Measurements from ENCODE around the gene TIA1.

Gene TIA1

DNA sequence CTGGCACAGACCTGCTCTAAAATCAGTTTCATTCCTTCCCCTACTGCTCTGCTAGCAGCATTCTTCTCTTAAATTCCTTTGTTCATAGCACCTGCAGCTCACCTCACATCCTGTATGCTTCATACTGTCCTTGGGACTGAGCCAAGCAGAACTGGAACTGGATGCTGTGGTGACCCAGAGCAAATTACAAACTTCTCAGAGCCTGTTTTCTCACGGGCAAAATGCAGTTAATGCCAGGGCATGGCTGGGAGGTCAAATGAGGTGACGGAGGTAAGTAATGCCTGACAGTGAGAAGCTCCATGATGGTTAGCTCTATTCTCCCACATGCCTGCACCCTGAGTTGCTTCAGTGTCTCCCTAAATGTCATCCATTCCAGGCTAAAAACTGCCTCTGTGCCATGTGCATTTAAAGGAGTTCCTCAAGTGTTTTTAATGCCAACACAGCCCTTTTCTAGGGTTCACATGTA lies 87.3 kb downstream of the TIA1 start:
- DNase-seq (ENCODE audit: low read depth in 2 of 3, low spot score in 2 of 3): no peak

DNA sequence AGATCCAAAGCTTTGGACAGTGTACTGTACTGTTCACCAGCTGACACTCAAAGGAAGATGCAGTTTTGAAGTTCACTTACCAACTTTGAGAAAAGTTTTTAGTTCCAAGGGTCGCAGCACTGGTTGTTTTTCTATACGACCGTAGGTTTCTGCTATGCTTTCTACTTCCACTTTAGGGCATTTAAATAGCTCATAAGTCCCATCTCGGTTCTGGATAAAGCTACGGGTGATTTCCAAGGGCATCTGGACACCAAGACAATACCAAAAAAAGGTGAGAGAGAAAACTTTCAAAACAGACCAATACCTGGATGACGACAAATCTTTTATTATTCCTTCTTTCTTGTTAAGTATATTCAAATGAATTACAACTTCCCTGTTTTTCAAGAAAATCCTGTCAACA lies 87.9 kb downstream of the TIA1 start:
- DNase-seq (ENCODE audit: low read depth in 2 of 3, low spot score in 2 of 3): no peak

All from activated CD8-positive, alpha-beta memory T cell treated with anti-CD3 and anti-CD28 coated beads for 48 hours (primary cell).